MM.1S (cell line): Measurements from ENCODE around the gene CMIP.

Experiments
- EZH2 ChIP-seq: fragments of 300-600 bp; sonication (generic); optimal IDR thresholded peaks from 2 replicates; pipeline ENCODE3; 2017; ENCODE audit warnings: low read depth, mild to moderate bottlenecking, antibody characterized with exemption, low read length, mixed read lengths
- EZH2phosphoT487 ChIP-seq: fragments of 300-600 bp; sonication (generic); IDR thresholded peaks from 2 replicates; pipeline ENCODE4 v1.6.1; 2018; ENCODE audit warnings: antibody characterized with exemption, low read length
- TF ChIP-seq, protein P1 (sequence below): fragments of 300-600 bp; sonication (generic); IDR thresholded peaks from 2 replicates; pipeline ENCODE4 v1.5.1; 2016; ENCODE audit warnings: antibody characterized with exemption, low read length, mixed read lengths

DNA sequence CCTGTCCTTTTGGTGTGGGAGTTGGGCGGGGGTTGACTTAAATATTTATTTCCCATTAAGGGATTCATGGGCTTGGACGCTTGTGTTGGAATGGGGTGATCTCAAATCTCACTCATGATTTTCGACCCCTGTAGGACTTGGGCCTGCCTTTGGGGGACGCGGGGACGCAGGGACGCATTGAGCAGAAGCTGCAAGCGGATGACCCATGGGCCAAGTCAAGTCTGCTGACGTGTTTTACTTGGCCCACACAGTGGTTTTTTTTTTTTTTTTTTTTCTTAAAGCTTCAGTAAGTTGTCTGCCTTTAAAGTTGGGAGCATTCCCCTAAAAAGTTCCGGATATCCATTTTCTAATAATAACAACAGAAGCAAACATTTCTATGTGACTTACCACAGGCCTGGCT, 28.9 kb downstream of the CMIP start:
- TF ChIP-seq, protein P1, sequence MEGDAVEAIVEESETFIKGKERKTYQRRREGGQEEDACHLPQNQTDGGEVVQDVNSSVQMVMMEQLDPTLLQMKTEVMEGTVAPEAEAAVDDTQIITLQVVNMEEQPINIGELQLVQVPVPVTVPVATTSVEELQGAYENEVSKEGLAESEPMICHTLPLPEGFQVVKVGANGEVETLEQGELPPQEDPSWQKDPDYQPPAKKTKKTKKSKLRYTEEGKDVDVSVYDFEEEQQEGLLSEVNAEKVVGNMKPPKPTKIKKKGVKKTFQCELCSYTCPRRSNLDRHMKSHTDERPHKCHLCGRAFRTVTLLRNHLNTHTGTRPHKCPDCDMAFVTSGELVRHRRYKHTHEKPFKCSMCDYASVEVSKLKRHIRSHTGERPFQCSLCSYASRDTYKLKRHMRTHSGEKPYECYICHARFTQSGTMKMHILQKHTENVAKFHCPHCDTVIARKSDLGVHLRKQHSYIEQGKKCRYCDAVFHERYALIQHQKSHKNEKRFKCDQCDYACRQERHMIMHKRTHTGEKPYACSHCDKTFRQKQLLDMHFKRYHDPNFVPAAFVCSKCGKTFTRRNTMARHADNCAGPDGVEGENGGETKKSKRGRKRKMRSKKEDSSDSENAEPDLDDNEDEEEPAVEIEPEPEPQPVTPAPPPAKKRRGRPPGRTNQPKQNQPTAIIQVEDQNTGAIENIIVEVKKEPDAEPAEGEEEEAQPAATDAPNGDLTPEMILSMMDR, result no peak
- TF ChIP-seq EZH2 (no peak), EZH2phosphoT487 (no peak)
